Measurements from ENCODE around the gene SHD. TPM values are rescaled to one million over a fixed set of nuclear protein-coding genes. Genes with fewer than 3 reads are reported as not detected.

Gene SHD
- total and polyA plus RNA-seq, 2 of the 13 experiments (the other 11 are each of a cell fraction or from before 2014, with no cell fraction given): 0.11 to 0.20 TPM

GRCh38 chr19:4302243-4302640 is 23.2 kb downstream of the SHD start, which contains the start of gene TMIGD2:
Gene TMIGD2 (minus strand): TSS chr19:4302389. CDS start chr19:4302385, 4 bp downstream.
- Histone ChIP-seq H3K4me3 (replicated peaks in 1 of 3; ENCODE audit: insufficient read depth in 1 of 3, low read depth in 2 of 3, low read length in 3 of 3) (peak within 1 kb of the TSS; percentile 21 to 55 (median 31); a peak in 5 of 6 replicates), H3K4me2 (ENCODE audit: low read depth, low read length) (peak within 1 kb of the TSS; percentile 79), H2AFZ (ENCODE audit: low read length) (peak within 1 kb of the TSS; percentile 97), H3K4me1 (ENCODE audit: insufficient read depth, low read length) (peaks cover 40% of the 10 kb centered on the region), H3K27me3 (ENCODE audit: control insufficient read depth in 1 of 2, insufficient read depth in 2 of 2, low read length in 2 of 2) (peaks cover 2 to 11% of the 10 kb centered on the region in 2 experiments; a peak in 4 of 5 replicates), H3K9me3 (ENCODE audit: low read length) (no peaks in the 10 kb centered on the region), H3K27ac (ENCODE audit: extremely low read length, insufficient read depth, low read length) (peak within 1 kb of the TSS; percentile 18), H4K20me1 (ENCODE audit: insufficient read depth, low read length) (no peaks in the 10 kb centered on the region), H3K9ac (ENCODE audit: insufficient read depth, low read depth, low read length) (peak within 1 kb of the TSS; percentile 63), H3K36me3 (replicated peaks in 1 of 2; ENCODE audit: control insufficient read depth in 1 of 2, insufficient read depth in 2 of 2, low read length in 2 of 2) (no peaks in the 10 kb centered on the region), H3K79me2 (ENCODE audit: insufficient read depth, low read length) (no peaks in the 10 kb centered on the region)
- intact Hi-C loops (cut with micrococcal nuclease; ENCODE audit: unreplicated experiment): no loop called here
- FAIRE-seq (no peak), DNase-seq (ENCODE audit: low spot score) (no peak), ATAC-seq (no peak)
- in situ Hi-C loops (cut with HindIII; ENCODE audit: extremely low pct_ligation_motif_present, low pct_unique_long_range_greater_than_20kb): no loop called here
- WGBS (ENCODE audit: low lambda C conversion rate): 24% methylated on average over 5 of the region's 8 CpGs
- ChIA-PET CTCF (ENCODE audit: low intra/inter-chr PET ratio, low total read pairs) (no interaction called here), POLR2A (interaction anchor here (1.0 kb wide), 1 partner anchor 41 kb away, joined by 4 read pairs; the partner anchor contains the start of gene MPND)
- BruUV-seq (replicated peaks): no TSS peak
- TF ChIP-seq ZNF704 (CRISPR knock-in tag; IDR thresholded peaks at IDR 0.05; ENCODE audit: borderline replicate concordance): no peak
- no peak for TF ChIP-seq CEBPB (IDR thresholded peaks at IDR 0.05; ENCODE audit: borderline replicate concordance, low read depth, low read length)
- no peak for TF ChIP-seq MAFF (IDR thresholded peaks at IDR 0.05; ENCODE audit: low read depth, low read length)
- peak; percentile 41; the same call in 1 of the 2 replicates for TF ChIP-seq ZNF687 (CRISPR knock-in tag; IDR thresholded peaks at IDR 0.05)
- TF ChIP-seq GABPA (IDR thresholded peaks at IDR 0.05; ENCODE audit: low read depth, low read length): no peak
- TF ChIP-seq GABPA (CRISPR knock-in tag; IDR thresholded peaks at IDR 0.05; ENCODE audit: low read depth): 0 out of 2 replicates have a peak, but pooled peaks have one; percentile 18
- TF ChIP-seq NR2F1 (CRISPR knock-in tag; IDR thresholded peaks at IDR 0.05): no peak
